Measurements from ENCODE around the gene FOXM1.

The FOXM1 gene

GRCh38 chr12:2834581-2835491 is 42.1 kb downstream of the FOXM1 start, which contains the start of gene NRIP2:
NRIP2 (minus strand) TSS chr12:2835035; CDS start chr12:2834983, 52 bp downstream.
- no peak for DNase-seq

GRCh38 chr12:2833810-2834209 is 43.2 kb downstream of the FOXM1 start:
- no peak for DNase-seq

DNA sequence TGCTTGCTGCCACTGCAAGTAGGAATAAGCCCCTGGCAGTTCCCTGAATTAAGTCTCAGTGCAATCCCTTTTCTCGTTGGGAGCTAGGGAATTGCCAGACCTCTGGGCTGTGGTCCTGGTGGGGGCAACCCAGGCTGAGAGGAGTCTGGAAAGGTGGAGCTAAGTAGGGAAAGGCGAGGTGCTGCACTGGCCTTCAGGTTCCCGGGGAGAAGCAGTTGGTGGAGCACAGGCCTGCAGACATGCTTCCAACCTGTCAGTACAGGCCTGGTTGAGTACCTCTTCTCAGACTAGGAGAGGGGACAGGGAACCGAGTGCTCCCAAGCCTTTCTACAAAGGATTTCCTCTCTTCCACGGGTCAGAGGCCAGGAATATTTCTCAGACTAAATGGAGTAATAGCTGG is 43.6 kb downstream of the FOXM1 start:
- no peak for DNase-seq

- DNase-seq, result no peak
Measured at GRCh38 chr12:2832550-2833127, 44.3 kb downstream of the FOXM1 start.

- no peak for DNase-seq
Measured at GRCh38 chr12:2829275-2829674, 47.7 kb downstream of the FOXM1 start.

DNA sequence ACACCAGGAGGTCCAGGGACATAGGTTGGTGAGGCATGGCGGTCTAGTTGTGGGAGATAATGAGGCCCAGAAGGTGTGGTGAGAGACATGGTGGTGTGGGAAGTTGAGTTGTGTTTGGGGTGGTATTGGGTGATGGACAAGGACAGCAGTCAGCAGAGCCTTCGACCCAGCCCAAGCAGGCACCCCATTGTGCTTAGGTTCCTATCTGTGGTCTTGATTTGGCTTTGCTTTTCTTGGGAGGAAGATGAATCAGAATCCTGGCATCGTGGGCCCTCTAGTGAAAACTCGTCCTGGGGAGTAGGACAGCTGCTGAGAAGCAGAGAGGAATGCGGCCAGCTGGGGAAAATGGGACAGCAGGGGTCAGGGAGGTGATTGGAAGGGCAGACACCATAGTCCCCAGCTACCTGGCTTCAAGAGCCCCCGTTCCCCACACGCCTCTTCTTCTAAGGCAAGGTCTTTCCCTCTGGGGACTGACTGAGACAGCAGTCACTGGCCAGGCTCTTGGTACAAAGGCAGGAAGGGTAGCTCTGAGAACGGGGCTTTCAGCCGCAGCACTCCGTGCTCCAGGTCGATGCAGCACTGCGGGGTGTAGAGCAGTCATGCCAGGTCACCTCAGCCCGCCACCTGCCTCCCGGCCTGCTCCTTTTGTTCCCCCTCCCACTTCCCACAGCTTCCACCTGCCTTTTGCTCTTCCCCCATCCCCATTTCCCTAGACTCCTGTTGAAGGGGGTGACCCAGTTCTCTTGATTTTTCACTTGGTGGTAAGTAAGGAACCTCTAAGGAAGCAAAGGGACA is 50.1 kb downstream of the FOXM1 start:
- no peak for DNase-seq

- no peak for DNase-seq
Measured at GRCh38 chr12:2826036-2826435, 50.9 kb downstream of the FOXM1 start.

DNA sequence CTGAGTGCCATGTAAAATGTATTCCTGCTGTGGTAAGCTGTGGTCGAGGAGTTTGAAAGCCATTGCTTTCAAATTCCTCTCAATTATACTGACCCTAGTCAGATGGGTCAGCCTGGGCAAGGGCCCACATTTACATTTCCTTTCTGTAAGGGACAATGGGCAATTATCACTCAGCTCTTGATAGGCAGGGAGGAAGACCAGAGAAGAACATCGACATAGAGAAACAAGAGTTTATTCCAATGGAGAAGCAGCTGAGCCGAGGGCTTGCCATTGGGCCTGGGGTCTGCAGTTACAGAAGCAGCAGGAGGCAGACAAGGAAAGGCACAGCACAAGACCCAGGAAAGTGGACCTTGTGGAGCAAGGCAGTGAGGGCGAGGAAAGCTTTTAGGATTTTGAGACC is 51.8 kb downstream of the FOXM1 start:
- DNase-seq, result no peak

GRCh38 chr12:2824541-2824940 is 52.4 kb downstream of the FOXM1 start:
- no peak for DNase-seq

- no peak for DNase-seq
Measured at GRCh38 chr12:2823483-2823882, 53.5 kb downstream of the FOXM1 start.

GRCh38 chr12:2820432-2820831 is 56.5 kb downstream of the FOXM1 start:
- DNase-seq, result no peak

- DNase-seq, result no peak
Measured at GRCh38 chr12:2819810-2820209, 57.2 kb downstream of the FOXM1 start.

- peak; percentile 78 for DNase-seq
Measured at GRCh38 chr12:2813214-2814185, 63.5 kb downstream of the FOXM1 start.

- DNase-seq, result peak; percentile 99
Measured at GRCh38 chr12:2812290-2813213, 64.4 kb downstream of the FOXM1 start, which contains the start of gene ITFG2. ITFG2 (plus strand) TSS chr12:2812668; CDS start chr12:2812761, 93 bp downstream.

GRCh38 chr12:2811801-2812200 is 65.2 kb downstream of the FOXM1 start:
- DNase-seq, result no peak
